Endothelial cell of umbilical vein (primary cell): Measurements from ENCODE around the gene TARP.

Experiments used
- CTCF ChIP-seq, 2 donors: IDR thresholded peaks; 1 replicate in 1 of 2; 2 replicates in 1 of 2; pipeline ENCODE4 v1.5.1; 2011; ENCODE audit warnings: low read length in 2 of 2, mild to moderate bottlenecking in 2 of 2, moderate library complexity in 2 of 2, control low read depth in 1 of 2, inconsistent platforms in 1 of 2, low read depth in 1 of 2; ENCODE audit not compliant: insufficient read depth in 1 of 2; ENCODE audit errors: extremely low read depth in 1 of 2
- EZH2 ChIP-seq: IDR thresholded peaks from 2 replicates; pipeline ENCODE4 v1.6.1; 2012; ENCODE audit warnings: borderline replicate concordance, low read depth, mild to moderate bottlenecking, moderate library complexity, low read length, inconsistent platforms; ENCODE audit not compliant: severe bottlenecking
- FOS ChIP-seq: IDR thresholded peaks from 2 replicates; pipeline ENCODE4 v1.6.1; 2011; ENCODE audit warnings: mild to moderate bottlenecking, low read length, moderate library complexity, borderline replicate concordance; ENCODE audit not compliant: insufficient read depth
- GATA2 ChIP-seq: IDR thresholded peaks from 2 replicates; pipeline ENCODE4 v1.7.0; 2011; ENCODE audit warnings: low read depth, mild to moderate bottlenecking, moderate library complexity, mixed read lengths, low read length; ENCODE audit not compliant: insufficient read length, insufficient read depth
- JUN ChIP-seq: IDR thresholded peaks from 2 replicates; pipeline ENCODE4 v1.6.1; 2011; ENCODE audit warnings: borderline replicate concordance, low read depth; ENCODE audit not compliant: insufficient read length, insufficient read depth
- POLR2A ChIP-seq: IDR thresholded peaks from 2 replicates; pipeline ENCODE4 v1.6.1; 2012; ENCODE audit warnings: low read depth, mild to moderate bottlenecking, control low read depth, low read length

- no peak for TF ChIP-seq CTCF (IDR thresholded peaks at IDR 0.05; ENCODE audit: extremely low read depth in 1 of 2, insufficient read depth in 1 of 2, low read depth in 1 of 2, low read length in 2 of 2)
- no peak for TF ChIP-seq POLR2A
- TF ChIP-seq EZH2: no peak
- no peak for TF ChIP-seq JUN
- TF ChIP-seq GATA2: no peak
- TF ChIP-seq FOS: no peak
Observed at GRCh38 chr7:38300175-38300574, 26.7 kb upstream of the TARP start.
